Measurements from ENCODE around the gene N4BP2. TPM values are rescaled to one million over a fixed set of nuclear protein-coding genes. Genes with fewer than 3 reads are reported as not detected.
"Not testable (repeated sequence)": the region's sequence is repeated elsewhere in the genome, so short reads cannot be mapped to it uniquely, and the experiment has no call there.

Gene N4BP2
- total RNA-seq, 1 experiment from 2014 or later = 20.6 TPM

DNA sequence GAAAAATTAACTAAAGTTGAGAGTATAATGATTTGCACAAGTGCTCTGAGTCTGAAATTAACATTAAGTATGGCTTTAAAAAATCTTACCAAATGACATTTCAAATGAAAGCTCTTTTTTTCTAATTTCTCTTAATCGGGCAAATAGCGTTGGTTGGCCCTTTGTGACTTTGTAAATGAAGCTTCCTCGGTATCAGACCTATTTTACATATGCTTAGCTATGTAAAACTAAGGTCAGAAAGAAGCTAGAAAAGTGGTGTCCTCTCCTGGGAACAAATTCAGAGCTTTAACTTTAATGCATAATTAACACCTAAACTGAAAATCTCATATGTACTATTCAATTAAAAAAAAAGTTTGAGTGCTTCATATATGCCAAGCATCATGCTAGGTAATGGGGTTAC is 62.7 kb downstream of the N4BP2 start:
- H3K4me1 ChIP-seq = no peaks in the 10 kb centered on the region

GRCh38 chr4:40121515-40121914 is 64.9 kb downstream of the N4BP2 start:
- Histone ChIP-seq H3K36me3 (peaks cover 6% of the 10 kb centered on the region), H3K4me3 (no peak overlapping the region), H3K27ac (no peak overlapping the region)

More for the DNA sequence above, 62.7 kb downstream of the N4BP2 start:
- DNase-seq = no peak
- Histone ChIP-seq H3K27ac (no peak overlapping the region), H3K9me3 (replicated peaks) (no peaks in the 10 kb centered on the region), H3K27me3 (no peaks in the 10 kb centered on the region), H3K36me3 (0 out of 2 replicates have a peak, but pooled peaks cover 2% of the 10 kb centered on the region), H3K4me3 (no peak overlapping the region)

GRCh38 chr4:40122941-40123340 is 66.3 kb downstream of the N4BP2 start:
- peaks cover 6% of the 10 kb centered on the region for H3K36me3 ChIP-seq
- H3K4me3 ChIP-seq = no peak overlapping the region
- DNase-seq = no peak
- no peaks in the 10 kb centered on the region for H3K27me3 ChIP-seq
- H3K27ac ChIP-seq = no peak overlapping the region
- no peaks in the 10 kb centered on the region for H3K4me1 ChIP-seq
- H3K9me3 ChIP-seq (replicated peaks) = no peaks in the 10 kb centered on the region

More at GRCh38 chr4:40121515-40121914, 64.9 kb downstream of the N4BP2 start:
- Histone ChIP-seq H3K27me3 (no peaks in the 10 kb centered on the region), H3K9me3 (replicated peaks) (no peaks in the 10 kb centered on the region), H3K4me1 (no peaks in the 10 kb centered on the region)
- no peak for DNase-seq

- Histone ChIP-seq H3K9me3 (replicated peaks) (no peaks in the 10 kb centered on the region), H3K4me1 (no peaks in the 10 kb centered on the region), H3K4me3 (no peak overlapping the region), H3K27me3 (no peaks in the 10 kb centered on the region), H3K27ac (no peak overlapping the region), H3K36me3 (peaks cover 6% of the 10 kb centered on the region)
- no peak for DNase-seq
These were observed 68.0 kb downstream of the N4BP2 start for GRCh38 chr4:40124690-40125089.

DNA sequence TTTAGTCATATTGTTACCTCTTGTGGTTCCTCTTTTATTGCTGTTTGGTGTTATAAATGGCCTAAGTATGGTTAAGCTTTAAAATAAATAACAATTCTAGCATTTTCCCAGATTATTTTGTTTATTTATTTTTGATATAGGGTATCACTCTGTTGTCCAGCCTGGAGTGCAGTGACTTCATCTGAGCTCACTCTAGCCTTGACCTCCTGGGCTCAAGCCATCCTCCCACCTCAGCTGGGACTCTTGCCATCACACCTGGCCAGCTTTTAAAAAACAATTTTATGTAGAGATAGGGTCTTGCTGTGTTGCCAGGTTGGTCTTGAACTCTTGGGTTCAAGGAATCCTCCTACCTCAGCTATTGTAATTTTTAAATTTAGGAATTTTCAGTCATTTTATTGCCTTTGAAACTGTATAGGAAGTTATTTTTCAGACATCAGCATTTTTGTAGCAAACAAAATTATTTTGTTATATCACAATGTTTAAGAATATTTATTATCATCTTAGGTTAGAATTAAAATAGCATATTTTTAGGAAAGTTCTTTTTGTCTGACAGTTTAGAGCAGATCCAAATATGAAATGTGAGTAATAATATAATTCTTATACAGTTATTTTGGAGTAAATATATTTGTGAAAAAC is 73.9 kb downstream of the N4BP2 start:
- peaks cover 14% of the 10 kb centered on the region for H3K36me3 ChIP-seq
- no peak for DNase-seq
- H3K4me3 ChIP-seq = no peak overlapping the region
- H3K27me3 ChIP-seq = no peaks in the 10 kb centered on the region
- no peak overlapping the region for H3K27ac ChIP-seq
- no peaks in the 10 kb centered on the region for H3K4me1 ChIP-seq
- H3K9me3 ChIP-seq (replicated peaks) = no peaks in the 10 kb centered on the region

DNA sequence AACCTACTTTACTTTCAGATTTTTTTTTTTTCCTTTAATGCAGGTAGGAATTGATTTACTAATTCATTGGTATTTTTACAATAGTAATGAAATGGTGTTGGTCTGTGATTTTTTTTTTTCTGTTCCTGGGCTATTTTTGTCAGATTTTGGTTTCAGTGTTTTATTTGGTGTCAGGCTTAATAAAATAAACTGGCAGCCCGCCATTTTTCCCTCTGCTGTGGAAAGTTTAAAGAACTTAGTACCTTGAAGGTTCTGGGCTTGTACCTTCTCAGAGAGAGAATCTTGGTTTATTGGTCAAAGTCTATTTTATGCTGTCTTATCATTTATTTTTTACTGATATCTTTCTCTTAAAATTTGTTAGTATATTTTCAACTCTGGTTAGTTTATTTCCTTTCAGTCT is 76.2 kb downstream of the N4BP2 start:
- H3K4me1 ChIP-seq = no peaks in the 10 kb centered on the region
- no peak overlapping the region for H3K4me3 ChIP-seq
- no peak overlapping the region for H3K27ac ChIP-seq
- peaks cover 15% of the 10 kb centered on the region for H3K36me3 ChIP-seq
- no peaks in the 10 kb centered on the region for H3K27me3 ChIP-seq
- no peak for DNase-seq
- no peaks in the 10 kb centered on the region for H3K9me3 ChIP-seq (replicated peaks)

GRCh38 chr4:40134206-40134917 is 77.7 kb downstream of the N4BP2 start:
- DNase-seq = no peak
- Histone ChIP-seq H3K4me1 (no peaks in the 10 kb centered on the region), H3K27me3 (no peaks in the 10 kb centered on the region), H3K36me3 (peaks cover 15% of the 10 kb centered on the region), H3K9me3 (replicated peaks) (no peaks in the 10 kb centered on the region), H3K27ac (no peak overlapping the region), H3K4me3 (no peak overlapping the region)

- DNase-seq; H3K9me3 ChIP-seq (replicated peaks); H3K4me3 ChIP-seq; H3K4me1 ChIP-seq; H3K27ac ChIP-seq; H3K27me3 ChIP-seq: not testable (repeated sequence)
- H3K36me3 ChIP-seq = peaks cover 17% of the 10 kb centered on the region
These were observed 79.6 kb downstream of the N4BP2 start for GRCh38 chr4:40136202-40136601.

DNA sequence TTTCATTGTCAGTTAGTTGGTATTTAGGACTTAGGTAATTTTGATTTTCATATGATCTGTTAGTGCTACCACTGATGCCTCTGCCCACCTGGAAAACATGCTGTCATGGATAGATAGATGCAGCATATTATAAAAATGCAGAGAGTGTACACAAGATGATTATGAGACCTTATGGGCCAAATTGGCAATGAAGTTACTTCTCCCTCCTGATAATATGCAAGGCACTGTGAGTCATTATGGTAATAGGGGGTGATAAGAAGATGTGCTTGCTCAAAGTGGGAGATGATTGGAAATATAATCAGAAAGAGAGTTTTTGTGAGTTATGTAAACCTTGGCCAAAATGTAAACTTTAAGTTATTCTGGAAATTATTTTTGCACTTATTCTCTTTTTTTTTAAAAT is 83.5 kb downstream of the N4BP2 start:
- no peak for DNase-seq
- H3K36me3 ChIP-seq = peaks cover 19% of the 10 kb centered on the region
- no peaks in the 10 kb centered on the region for H3K27me3 ChIP-seq
- no peak overlapping the region for H3K4me3 ChIP-seq
- no peaks in the 10 kb centered on the region for H3K4me1 ChIP-seq
- H3K9me3 ChIP-seq (replicated peaks) = peaks cover 4% of the 10 kb centered on the region; the same call in 1 of the 2 replicates
- no peak overlapping the region for H3K27ac ChIP-seq

GRCh38 chr4:40140597-40140996 is 83.9 kb downstream of the N4BP2 start:
- H3K36me3 ChIP-seq = peaks cover 17% of the 10 kb centered on the region
- not testable (repeated sequence) for DNase-seq; H3K4me3 ChIP-seq; H3K9me3 ChIP-seq (replicated peaks); H3K27me3 ChIP-seq; H3K4me1 ChIP-seq; H3K27ac ChIP-seq

DNA sequence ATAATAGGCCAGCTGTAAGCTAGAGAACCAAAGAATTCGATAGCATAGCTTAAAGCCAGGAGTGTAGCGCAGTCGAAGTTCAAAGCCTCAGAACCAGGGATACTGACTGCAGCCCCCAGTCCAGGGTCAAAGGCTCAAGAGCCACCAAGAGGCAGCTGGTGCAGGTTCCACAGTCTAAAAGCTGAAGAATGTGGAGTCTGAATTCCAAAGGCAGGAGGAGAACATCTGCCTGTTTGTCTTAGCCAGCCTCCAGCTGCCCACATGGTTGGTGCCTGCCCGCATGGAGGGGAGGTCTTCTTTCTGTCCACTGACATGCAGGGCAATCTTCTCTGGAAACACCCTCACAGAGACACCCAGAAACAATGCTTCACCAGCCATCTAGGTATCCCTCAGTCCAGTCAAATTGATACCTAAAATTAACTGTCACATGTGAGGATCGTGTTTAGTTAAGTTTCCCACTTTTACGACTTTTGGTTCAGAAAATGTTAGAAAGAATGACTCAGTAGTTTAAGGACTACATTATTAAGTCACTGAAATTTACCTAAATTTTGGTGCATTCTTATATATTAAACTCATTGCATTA is 87.4 kb downstream of the N4BP2 start:
- DNase-seq = no peak
- Histone ChIP-seq H3K9me3 (replicated peaks) (peaks cover 8% of the 10 kb centered on the region; the same call in 1 of the 2 replicates), H3K36me3 (peaks cover 17% of the 10 kb centered on the region), H3K4me3 (no peak overlapping the region), H3K4me1 (no peaks in the 10 kb centered on the region), H3K27ac (no peak overlapping the region), H3K27me3 (no peaks in the 10 kb centered on the region)

DNA sequence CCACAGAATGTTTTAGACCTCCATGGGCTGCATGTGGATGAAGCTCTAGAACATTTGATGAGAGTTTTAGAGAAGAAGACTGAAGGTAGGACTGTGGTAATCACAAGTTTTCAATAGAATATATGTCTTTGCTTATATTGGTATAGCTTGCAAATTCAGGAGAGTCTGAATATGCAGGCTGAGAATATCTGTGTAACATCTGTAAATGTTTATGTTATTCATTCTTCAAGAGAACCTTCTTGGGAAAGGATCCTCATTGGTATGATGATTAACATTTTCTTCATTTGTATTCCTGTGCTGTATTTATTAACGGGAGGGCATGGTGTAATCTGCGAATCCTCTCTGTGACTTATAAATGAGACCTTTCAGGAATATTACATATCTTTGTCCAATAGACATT is 88.1 kb downstream of the N4BP2 start:
- H3K27ac ChIP-seq = no peak overlapping the region
- peaks cover 8% of the 10 kb centered on the region; the same call in 1 of the 2 replicates for H3K9me3 ChIP-seq (replicated peaks)
- no peak for DNase-seq
- H3K36me3 ChIP-seq = peaks cover 17% of the 10 kb centered on the region
- no peaks in the 10 kb centered on the region for H3K27me3 ChIP-seq
- H3K4me1 ChIP-seq = no peaks in the 10 kb centered on the region
- no peak overlapping the region for H3K4me3 ChIP-seq

- not testable (repeated sequence) for H3K27ac ChIP-seq; DNase-seq; H3K4me1 ChIP-seq; H3K27me3 ChIP-seq; H3K4me3 ChIP-seq; H3K9me3 ChIP-seq (replicated peaks)
- H3K36me3 ChIP-seq = peaks cover 19% of the 10 kb centered on the region
These were observed 90.8 kb downstream of the N4BP2 start for GRCh38 chr4:40147490-40147889.

DNA sequence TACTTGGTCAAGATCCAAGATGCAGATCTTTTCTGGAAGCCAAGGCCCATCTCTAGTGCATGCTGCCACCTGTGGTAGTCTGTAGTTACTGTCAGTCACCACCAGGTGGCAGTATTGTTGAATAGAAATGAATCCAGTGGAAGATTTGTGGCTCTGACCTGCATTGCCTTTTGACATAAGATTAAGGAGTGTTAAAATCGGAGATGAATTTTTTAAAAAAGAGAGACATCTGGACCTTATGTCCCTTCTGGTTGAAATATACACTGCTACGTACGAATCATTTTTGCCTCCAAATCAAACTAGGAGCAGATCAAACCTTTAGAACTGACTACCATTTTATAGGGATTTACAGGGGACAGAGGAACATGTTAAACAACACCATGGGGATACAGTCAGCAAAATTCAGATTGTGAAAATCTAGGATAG is 93.3 kb downstream of the N4BP2 start:
- Histone ChIP-seq H3K4me3 (no peak overlapping the region), H3K36me3 (peaks cover 13% of the 10 kb centered on the region), H3K4me1 (no peaks in the 10 kb centered on the region), H3K27ac (no peak overlapping the region), H3K9me3 (replicated peaks) (peaks cover 6% of the 10 kb centered on the region; the same call in 1 of the 2 replicates), H3K27me3 (no peaks in the 10 kb centered on the region)
- DNase-seq = peak; percentile 58 to 87

- no peak for DNase-seq
- no peak overlapping the region for H3K27ac ChIP-seq
- H3K4me3 ChIP-seq = no peak overlapping the region
- no peaks in the 10 kb centered on the region for H3K27me3 ChIP-seq
- no peaks in the 10 kb centered on the region for H3K4me1 ChIP-seq
- peaks cover 6% of the 10 kb centered on the region; the same call in 1 of the 2 replicates for H3K9me3 ChIP-seq (replicated peaks)
- H3K36me3 ChIP-seq = peaks cover 11% of the 10 kb centered on the region
These were observed 94.3 kb downstream of the N4BP2 start for GRCh38 chr4:40150932-40151331.

Measured in SJCRH30 (cell line).